LNCaP clone FGC (cell line): ENCODE results near the gene SLC5A5.

Experiments used
- DNase-seq: peaks from one replicate; pipeline ENCODE4 v3.0.0-alpha.2; 2011; ENCODE audit warnings: low read depth
- H3K4me3 ChIP-seq: 2 replicates; pipeline ENCODE4 v1.5.1; 2011; ENCODE audit warnings: mild to moderate bottlenecking, low read depth, low read length, control low read depth
- TF ChIP-seq, protein P1 (sequence below): IDR thresholded peaks from 2 replicates; pipeline ENCODE4 v1.5.1; 2012; ENCODE audit warnings: mild to moderate bottlenecking; ENCODE audit not compliant: control insufficient read depth, insufficient read depth; ENCODE audit errors: extremely low read depth

SLC5A5 gene

DNA sequence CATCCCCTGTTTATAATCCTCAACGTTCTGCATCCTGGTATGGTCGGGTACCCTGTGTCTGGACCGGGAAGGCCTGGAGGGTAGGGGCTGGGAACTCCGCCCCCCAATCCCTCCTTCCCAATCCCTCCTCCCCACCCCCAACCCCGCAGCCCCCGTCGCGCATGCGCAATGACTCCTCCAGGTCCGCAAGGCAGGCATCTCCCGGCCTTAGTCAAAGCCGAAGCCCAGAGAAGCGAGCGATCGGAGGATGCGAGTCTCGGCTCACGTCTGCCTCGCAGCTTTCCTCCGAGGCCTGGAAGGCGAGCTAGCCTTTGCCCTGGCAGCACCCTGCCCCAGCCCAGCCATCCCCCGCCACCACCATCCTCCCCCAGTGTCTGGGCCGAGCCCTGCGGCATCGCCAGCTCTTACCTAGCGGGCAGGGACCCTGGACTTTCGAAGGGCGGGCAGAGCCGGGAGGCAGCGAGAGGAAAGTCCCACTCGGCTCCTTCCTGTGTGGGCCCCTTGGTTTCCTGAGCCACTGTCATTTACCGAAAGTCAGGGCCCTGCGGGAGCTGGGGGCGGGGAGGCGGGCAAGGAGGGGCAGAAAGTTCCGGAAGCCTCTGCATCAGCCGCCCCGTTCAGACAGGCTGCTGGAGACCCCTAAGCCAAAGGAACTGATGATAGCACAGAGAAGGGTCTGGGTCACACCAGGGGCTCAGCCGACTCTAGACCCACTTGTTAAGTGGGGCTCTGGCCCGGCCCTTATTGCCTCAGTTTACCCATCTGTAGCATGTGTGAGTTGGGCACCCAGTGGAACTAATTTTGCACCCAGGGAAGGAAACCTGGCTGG lies 24.0 kb upstream of the SLC5A5 start, which contains the start of gene JAK3:
Gene JAK3 (minus strand): TSS at position 445 of the 829 bp plus-strand sequence. CDS start 3,565 bp downstream, outside the sequence.
- no peak for DNase-seq
- H3K4me3 ChIP-seq: no peak within 1 kb of the TSS

DNA sequence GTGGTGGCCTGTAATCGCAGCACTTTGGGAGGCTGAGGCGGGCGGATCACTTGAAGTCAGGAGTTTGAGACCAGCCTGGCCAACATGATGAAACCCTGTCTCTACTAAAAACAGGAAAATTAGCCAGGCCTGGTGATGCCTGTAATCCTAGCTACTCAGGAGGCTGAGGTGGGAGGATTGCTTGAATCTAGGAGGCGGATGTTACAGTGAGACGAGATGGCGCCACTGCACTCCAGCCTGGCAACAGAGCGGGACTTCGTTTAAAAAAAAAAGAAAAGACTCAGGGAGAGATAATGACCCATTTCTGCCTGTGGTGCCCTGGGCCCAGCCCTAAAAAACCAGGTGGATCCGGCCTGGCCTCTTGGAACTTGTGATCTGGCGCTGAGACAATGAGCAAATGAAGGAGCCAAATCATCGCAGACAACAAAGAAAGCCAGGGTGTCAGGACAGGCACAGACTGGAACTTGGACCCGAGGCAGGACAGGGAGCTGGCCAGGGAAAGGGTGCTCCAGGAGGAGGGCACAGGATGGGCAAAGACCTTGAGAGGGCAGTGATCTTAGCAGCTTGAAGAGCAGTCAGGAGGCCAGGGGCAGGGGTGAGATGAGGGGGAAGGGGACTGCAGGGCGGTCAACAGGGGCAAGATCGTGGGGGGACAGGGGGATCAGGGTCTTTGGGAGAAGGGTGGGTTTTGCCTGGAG lies 23.0 kb upstream of the SLC5A5 start:
- DNase-seq: no peak
- TF ChIP-seq, protein P1, sequence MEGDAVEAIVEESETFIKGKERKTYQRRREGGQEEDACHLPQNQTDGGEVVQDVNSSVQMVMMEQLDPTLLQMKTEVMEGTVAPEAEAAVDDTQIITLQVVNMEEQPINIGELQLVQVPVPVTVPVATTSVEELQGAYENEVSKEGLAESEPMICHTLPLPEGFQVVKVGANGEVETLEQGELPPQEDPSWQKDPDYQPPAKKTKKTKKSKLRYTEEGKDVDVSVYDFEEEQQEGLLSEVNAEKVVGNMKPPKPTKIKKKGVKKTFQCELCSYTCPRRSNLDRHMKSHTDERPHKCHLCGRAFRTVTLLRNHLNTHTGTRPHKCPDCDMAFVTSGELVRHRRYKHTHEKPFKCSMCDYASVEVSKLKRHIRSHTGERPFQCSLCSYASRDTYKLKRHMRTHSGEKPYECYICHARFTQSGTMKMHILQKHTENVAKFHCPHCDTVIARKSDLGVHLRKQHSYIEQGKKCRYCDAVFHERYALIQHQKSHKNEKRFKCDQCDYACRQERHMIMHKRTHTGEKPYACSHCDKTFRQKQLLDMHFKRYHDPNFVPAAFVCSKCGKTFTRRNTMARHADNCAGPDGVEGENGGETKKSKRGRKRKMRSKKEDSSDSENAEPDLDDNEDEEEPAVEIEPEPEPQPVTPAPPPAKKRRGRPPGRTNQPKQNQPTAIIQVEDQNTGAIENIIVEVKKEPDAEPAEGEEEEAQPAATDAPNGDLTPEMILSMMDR: no peak

More for the DNA sequence above, 24.0 kb upstream of the SLC5A5 start, which contains the start of gene JAK3:
- TF ChIP-seq, protein P1: no peak

DNA sequence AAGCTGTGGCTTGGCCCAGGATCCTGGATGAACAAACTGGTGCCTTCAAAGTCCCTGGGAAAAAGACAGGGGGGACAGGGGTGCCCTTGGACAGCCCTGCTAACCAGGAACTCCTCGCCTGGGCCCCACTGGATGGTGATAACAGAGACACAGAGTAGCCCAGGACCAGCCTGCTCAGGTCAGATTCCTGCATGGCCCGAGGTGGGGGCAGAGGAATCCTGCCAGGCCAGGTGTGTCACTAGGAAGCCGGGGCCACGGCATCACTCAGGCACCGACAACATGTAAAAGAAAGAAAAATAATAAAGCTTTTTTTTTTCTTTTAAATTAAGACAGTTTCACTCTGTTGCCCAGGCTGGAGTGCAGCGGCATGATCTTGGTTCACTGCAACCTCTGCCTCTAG lies 17.7 kb upstream of the SLC5A5 start:
- H3K4me3 ChIP-seq: no peak overlapping the region
- TF ChIP-seq, protein P1: no peak
- no peak for DNase-seq

More for the DNA sequence above, 23.0 kb upstream of the SLC5A5 start:
- no peak overlapping the region for H3K4me3 ChIP-seq

DNA sequence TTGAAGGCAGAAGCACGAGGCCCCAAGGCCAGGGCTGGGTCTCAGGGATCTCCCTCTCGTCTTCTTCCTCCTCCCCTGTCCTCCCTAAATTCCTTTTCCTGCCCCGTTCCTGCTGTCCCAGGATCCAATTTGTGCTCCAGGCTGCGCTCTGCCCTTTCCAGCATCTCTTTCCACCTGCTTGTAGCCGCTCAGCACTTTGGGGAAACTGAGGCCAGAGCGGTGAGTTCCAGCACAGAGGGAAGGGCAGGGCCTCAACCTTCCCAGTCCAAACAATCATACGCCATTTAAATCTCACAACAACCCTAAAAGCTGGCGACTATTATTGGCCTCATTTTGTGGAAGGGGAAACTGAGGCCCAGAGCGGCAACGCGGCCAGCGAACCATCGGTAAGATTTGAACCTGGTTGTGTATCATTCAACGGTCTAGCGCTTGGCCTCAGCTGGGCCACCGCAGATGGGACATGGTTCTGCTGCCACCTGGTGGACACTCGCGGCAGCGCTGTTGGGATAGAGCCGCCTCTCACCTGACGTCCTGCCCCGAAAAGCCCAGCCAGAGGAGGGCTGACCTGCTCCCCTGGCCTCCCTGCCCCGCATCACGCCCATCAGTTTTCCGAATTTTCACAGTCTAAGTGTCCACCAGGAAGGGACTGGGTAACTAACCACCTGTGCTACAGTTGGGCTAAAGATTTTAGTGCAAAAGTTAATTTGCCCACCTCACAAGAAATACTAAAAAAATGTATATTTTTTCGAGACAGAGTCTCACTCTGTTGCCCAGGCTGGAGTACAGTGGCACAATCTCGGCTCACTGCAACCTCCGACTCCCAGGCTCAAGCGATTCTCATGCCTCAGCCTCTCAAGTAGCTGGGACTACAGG lies 16.2 kb upstream of the SLC5A5 start:
- TF ChIP-seq, protein P1: peak; percentile 99
- DNase-seq: no peak
- no peak overlapping the region for H3K4me3 ChIP-seq

DNA sequence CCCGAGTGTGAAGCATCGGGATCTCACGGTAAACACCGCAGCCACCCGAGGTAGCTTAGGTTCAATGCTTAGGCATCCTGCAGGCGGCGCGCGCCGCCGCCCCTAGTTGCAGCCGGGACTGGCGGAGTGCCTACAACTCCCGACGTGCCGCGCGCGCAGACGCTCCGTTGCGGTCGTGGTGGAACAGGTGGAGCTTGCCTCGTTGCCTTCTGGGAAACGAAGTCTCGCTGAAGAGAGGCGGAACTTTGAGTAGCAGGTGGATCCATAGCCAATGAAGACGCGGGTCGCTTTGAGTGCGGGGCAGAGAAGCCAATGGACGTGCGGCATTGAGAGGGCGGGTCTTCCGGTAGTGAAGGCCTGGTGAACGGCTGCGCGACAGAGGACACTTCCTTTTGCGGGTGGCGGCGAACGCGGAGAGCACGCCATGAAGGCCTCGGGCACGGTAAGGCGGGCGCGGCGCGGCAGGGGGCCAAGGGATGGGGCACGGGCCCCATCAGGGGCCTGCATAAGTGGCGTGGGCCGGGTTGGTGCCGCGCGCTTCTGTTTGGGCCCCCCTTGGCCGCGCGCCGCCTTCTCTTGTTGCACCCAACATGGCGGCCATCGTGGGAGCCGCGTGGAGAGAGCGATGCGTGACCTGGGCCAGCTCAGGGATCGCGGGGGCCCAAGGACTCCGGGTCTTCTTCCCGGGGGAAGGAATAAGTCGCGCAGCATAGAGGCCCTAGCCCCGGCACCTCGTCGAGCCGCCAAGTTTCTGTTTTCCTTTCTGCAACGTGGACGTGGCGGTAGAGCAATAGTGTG lies 12.0 kb upstream of the SLC5A5 start, which contains the start of gene RPL18A:
Gene RPL18A (plus strand): TSS at position 378 of the 798 bp plus-strand sequence. CDS start 47 bp downstream, at position 425.
- H3K4me3 ChIP-seq: peak within 1 kb of the TSS; percentile 80
- peak; percentile 100 for DNase-seq
- TF ChIP-seq, protein P1: peak; percentile 90
